H1 (cell line): ENCODE measurements around the gene LRPPRC. TPM values are rescaled to one million over a fixed set of nuclear protein-coding genes. Genes with fewer than 3 reads are reported as not detected.

Experiments used
- CTCF ChIA-PET: fragments of 300-600 bp; sonication (Branson Sonifier 250); formaldehyde crosslinking; loops from one replicate; lab custom pipeline; 2021; ENCODE audit not compliant: partially characterized antibody; lab: Charles Lee
- POLR2A ChIA-PET: fragments of 300-600 bp; sonication (Branson Sonifier 250); formaldehyde crosslinking; loops from one replicate; lab custom pipeline; 2021; ENCODE audit warnings: inconsistent platforms; ENCODE audit not compliant: partially characterized antibody; lab: Charles Lee
- DNase-seq, 2 experiments: peaks; one replicate each; pipeline versions ENCODE4 v3.0.0 to v3.0.0-alpha.2; 2010 to 2022; ENCODE audit warnings: low spot score in 2 of 2, low read depth in 1 of 2, mixed read lengths in 1 of 2
- FAIRE-seq: peaks from 2 replicates; lab custom pipeline; 2011; peaks lifted over from hg19 to GRCh38; lab: Jason Lieb, UNC
- H2AFZ ChIP-seq: 2 replicates; pipeline ENCODE4 v1.8.1; 2012; ENCODE audit warnings: low read length, inconsistent platforms
- H2AK5ac ChIP-seq: 2 replicates; pipeline ENCODE4 v1.6.1; 2013; ENCODE audit warnings: low read depth, low read length
- H2BK120ac ChIP-seq: replicated peaks from 2 replicates; pipeline ENCODE3; 2013; ENCODE audit warnings: low read depth, low read length, inconsistent platforms
- H2BK12ac ChIP-seq: 2 replicates; pipeline ENCODE4 v1.6.1; 2013; ENCODE audit warnings: low read depth, low read length
- H2BK15ac ChIP-seq: 2 replicates; pipeline ENCODE4 v1.6.1; 2013; ENCODE audit warnings: low read length
- H2BK20ac ChIP-seq: 2 replicates; pipeline ENCODE4 v1.6.1; 2013; ENCODE audit warnings: low read length
- H2BK5ac ChIP-seq: 2 replicates; pipeline ENCODE4 v1.6.1; 2013; ENCODE audit warnings: low read depth, low read length
- H3K14ac ChIP-seq: 2 replicates; pipeline ENCODE4 v1.6.1; 2013; ENCODE audit warnings: inconsistent platforms; ENCODE audit not compliant: insufficient read length
- H3K18ac ChIP-seq: 2 replicates; pipeline ENCODE4 v1.6.1; 2013; ENCODE audit warnings: low read length; ENCODE audit errors: extremely low read depth
- H3K23ac ChIP-seq: 2 replicates; pipeline ENCODE4 v1.6.1; 2013; ENCODE audit warnings: inconsistent platforms; ENCODE audit not compliant: insufficient read length
- H3K23me2 ChIP-seq: 2 replicates; pipeline ENCODE4 v1.6.1; 2013; ENCODE audit warnings: low read depth, low read length
- H3K27ac ChIP-seq: 2 replicates; pipeline ENCODE4 v1.6.1; 2011; ENCODE audit warnings: low read depth, low read length, inconsistent platforms
- H3K27me3 ChIP-seq, 4 experiments: replicated peaks in 1 of 4; 1 replicate in 1 of 4; 2 replicates in 3 of 4; pipeline versions ENCODE4 v1.6.1 to v1.8.1; 2011 to 2013; ENCODE audit warnings: low read length in 3 of 4, mild to moderate bottlenecking in 3 of 4, inconsistent platforms in 2 of 4, mixed read lengths in 2 of 4, moderate library complexity in 1 of 4; ENCODE audit not compliant: control insufficient read depth in 3 of 4, insufficient read depth in 3 of 4; ENCODE audit errors: extremely low read depth in 1 of 4
- H3K36me3 ChIP-seq, 4 experiments: 2 replicates each; pipeline versions ENCODE4 v1.6.1 to v1.8.1; 2011 to 2013; ENCODE audit warnings: mild to moderate bottlenecking in 4 of 4, low read length in 3 of 4, moderate library complexity in 2 of 4, control low read depth in 1 of 4, inconsistent platforms in 1 of 4; ENCODE audit not compliant: insufficient read depth in 4 of 4, control insufficient read depth in 2 of 4
- H3K4ac ChIP-seq: replicated peaks from 2 replicates; pipeline ENCODE3; 2013; ENCODE audit warnings: low read length, low read depth, mixed read lengths, inconsistent platforms; ENCODE audit not compliant: insufficient read length
- H3K4me1 ChIP-seq, 4 experiments: replicated peaks in 1 of 4; 1 replicate in 1 of 4; 2 replicates in 3 of 4; pipeline versions ENCODE4 v1.6.1 to v1.8.1; 2011 to 2013; ENCODE audit warnings: low read length in 3 of 4, inconsistent platforms in 2 of 4, mixed read lengths in 1 of 4; ENCODE audit not compliant: insufficient read depth in 4 of 4, control insufficient read depth in 3 of 4
- H3K4me2 ChIP-seq, 2 experiments: 2 replicates each; pipeline versions ENCODE4 v1.6.1 to v1.8.1; 2011 to 2013; ENCODE audit warnings: low read depth in 2 of 2, low read length in 2 of 2, control low read depth in 1 of 2, inconsistent platforms in 1 of 2, mild to moderate bottlenecking in 1 of 2; ENCODE audit not compliant: insufficient read depth in 1 of 2
- H3K4me3 ChIP-seq, 4 experiments: fragments of 200-600, 300-600 bp in 1 of 4; sonication (generic), shearing (Covaris generic), sonication (Bioruptor Twin) in 1 of 4; 2 replicates each; pipeline versions ENCODE4 v1.5.1 to v1.8.1; 2011 to 2016; ENCODE audit warnings: low read length in 4 of 4, low read depth in 3 of 4, control low read depth in 2 of 4, inconsistent platforms in 2 of 4, mild to moderate bottlenecking in 2 of 4, mixed read lengths in 1 of 4, moderate library complexity in 1 of 4; ENCODE audit not compliant: insufficient read depth in 2 of 4; ENCODE audit errors: extremely low read depth in 1 of 4
- H3K56ac ChIP-seq: replicated peaks from 2 replicates; pipeline ENCODE3; 2013; ENCODE audit warnings: low read depth, mild to moderate bottlenecking, mixed read lengths, low read length, inconsistent platforms; ENCODE audit not compliant: insufficient read length
- H3K79me1 ChIP-seq: 2 replicates; pipeline ENCODE4 v1.6.1; 2013; ENCODE audit warnings: low read depth, low read length, control low read depth
- H3K79me2 ChIP-seq, 2 experiments: 2 replicates each; pipeline versions ENCODE4 v1.6.1 to v1.8.1; 2012 to 2013; ENCODE audit warnings: low read length in 2 of 2, mild to moderate bottlenecking in 2 of 2, inconsistent platforms in 1 of 2; ENCODE audit not compliant: insufficient read depth in 2 of 2, control insufficient read depth in 1 of 2
- H3K9ac ChIP-seq, 4 experiments: replicated peaks in 1 of 4; 1 replicate in 1 of 4; 2 replicates in 3 of 4; pipeline versions ENCODE4 v1.6.1 to v1.8.1; 2011 to 2013; ENCODE audit warnings: low read depth in 3 of 4, low read length in 3 of 4, control low read depth in 2 of 4, mild to moderate bottlenecking in 2 of 4, moderate library complexity in 2 of 4, inconsistent platforms in 1 of 4; ENCODE audit errors: extremely low read depth in 1 of 4
- H3K9me3 ChIP-seq, 2 experiments: 2 replicates each; pipeline versions ENCODE4 v1.6.1 to v1.8.1; 2012 to 2013; ENCODE audit warnings: mild to moderate bottlenecking in 2 of 2, moderate library complexity in 2 of 2, control low read depth in 1 of 2, inconsistent platforms in 1 of 2, low read depth in 1 of 2, low read length in 1 of 2, mixed read lengths in 1 of 2; ENCODE audit not compliant: insufficient read depth in 2 of 2
- H4K20me1 ChIP-seq, 2 experiments: replicated peaks in 1 of 2; 2 replicates each; pipeline versions ENCODE3 to v1.8.1; 2011 to 2013; ENCODE audit warnings: inconsistent platforms in 2 of 2, low read length in 2 of 2, mild to moderate bottlenecking in 1 of 2; ENCODE audit not compliant: insufficient read depth in 2 of 2, control insufficient read depth in 1 of 2
- H4K5ac ChIP-seq: 2 replicates; pipeline ENCODE4 v1.6.1; 2013; ENCODE audit warnings: low read length, low read depth, mixed read lengths, inconsistent platforms; ENCODE audit not compliant: insufficient read length
- H4K8ac ChIP-seq: 2 replicates; pipeline ENCODE4 v1.8.0; 2013; ENCODE audit warnings: mild to moderate bottlenecking, moderate library complexity, low read length, inconsistent platforms; ENCODE audit not compliant: insufficient read depth; ENCODE audit errors: extremely low read depth
- H4K91ac ChIP-seq: replicated peaks from 2 replicates; pipeline ENCODE3; 2013; ENCODE audit warnings: low read length, mixed read lengths, inconsistent platforms; ENCODE audit not compliant: insufficient read length
- ASH2L ChIP-seq: fragments of 200-600, 300-600 bp; sonication (generic); IDR thresholded peaks from one replicate; pipeline ENCODE4 v1.7.1; 2017; ENCODE audit warnings: low read length
- CEBPB ChIP-seq: IDR thresholded peaks from 2 replicates; pipeline ENCODE4 v1.6.1; 2012; ENCODE audit warnings: low read depth, low read length
- CHD2 ChIP-seq: IDR thresholded peaks from 2 replicates; pipeline ENCODE4 v1.6.1; 2012; ENCODE audit warnings: low read length, improper control_type of control experiment
- CREB1 ChIP-seq: IDR thresholded peaks from 2 replicates; pipeline ENCODE4 v1.6.1; 2012; ENCODE audit warnings: inconsistent platforms
- CTBP2 ChIP-seq: IDR thresholded peaks from 2 replicates; pipeline ENCODE4 v1.7.0; 2011; ENCODE audit warnings: borderline replicate concordance, mild to moderate bottlenecking, moderate library complexity, mixed read lengths, low read length; ENCODE audit not compliant: insufficient read depth, insufficient read length
- GTF2F1 ChIP-seq: IDR thresholded peaks from 2 replicates; pipeline ENCODE4 v1.6.1; 2012; ENCODE audit warnings: low read depth, low read length, improper control_type of control experiment, borderline replicate concordance
- HDAC6 ChIP-seq: IDR thresholded peaks from one replicate; pipeline ENCODE4 v1.7.1; 2012; ENCODE audit warnings: low read depth, mild to moderate bottlenecking, inconsistent platforms, low read length, moderate library complexity
- SAP30 ChIP-seq: fragments of 300-600 bp; sonication (generic); IDR thresholded peaks from 2 replicates; pipeline ENCODE4 v1.7.1; 2012; ENCODE audit warnings: low read length, moderate library complexity, mild to moderate bottlenecking, inconsistent platforms; ENCODE audit not compliant: insufficient read depth, insufficient replicate concordance
- SP1 ChIP-seq: IDR thresholded peaks from 2 replicates; pipeline ENCODE4 v1.6.1; 2011; ENCODE audit warnings: low read depth, low read length
- TAF1 ChIP-seq: IDR thresholded peaks from 2 replicates; pipeline ENCODE4 v1.6.1; 2011; ENCODE audit warnings: mild to moderate bottlenecking, low read depth, low read length
- TCF12 ChIP-seq: IDR thresholded peaks from 2 replicates; pipeline ENCODE4 v1.6.1; 2011; ENCODE audit warnings: low read depth, mild to moderate bottlenecking, low read length
- WGBS, 2 experiments: shearing (Covaris generic) in 1 of 2; methylation state at CpG; one replicate each; pipeline versions ENCODE4 v1.1.6 to v1.1.7; 2013 to 2015; ENCODE audit warnings: low lambda C conversion rate in 2 of 2, mixed read lengths in 2 of 2, inconsistent platforms in 1 of 2, low coverage in 1 of 2, missing lambda C conversion rate in 1 of 2; ENCODE audit not compliant: insufficient replicate concordance in 2 of 2, insufficient coverage in 1 of 2, insufficient read length in 1 of 2; ENCODE audit errors: extremely low coverage in 1 of 2, missing lambda C conversion rate in 1 of 2; 5-methylcytosine and 5-hydroxymethylcytosine counted together
- polyA plus RNA-seq, 7 experiments: library from polyadenylated mRNA; depleted of rRNA in 3 of 7; stranded (reverse) in 5 of 7; unstranded in 2 of 7; fragments of >200 nt in 5 of 7; fragments of 200-250 nt in 2 of 7; gene quantifications; 1 replicate in 5 of 7; 2 replicates in 1 of 7; 4 replicates in 1 of 7; pipeline versions ENCODE4 v1.2.1 to v1.2.3, GENCODE V29; 2011 to 2013; ENCODE audit warnings: missing spikeins in 2 of 7, mixed read lengths in 2 of 7
- total RNA-seq: library from RNA; stranded (reverse); fragmentation: NEBNext Ultra II Directional; extraction: Animal tissue kit (Norgen Biotek cat#: 25700); gene quantifications from 2 replicates; pipeline ENCODE4 v1.2.1, GENCODE V29; 2021
- TF ChIP-seq, protein P1 (sequence below): IDR thresholded peaks from 2 replicates; pipeline ENCODE4 v1.6.1; 2011; ENCODE audit warnings: low read depth, mild to moderate bottlenecking, low read length; ENCODE audit not compliant: insufficient read depth

Gene LRPPRC
- total and polyA plus RNA-seq, 2 of the 8 experiments (the other 6 are each of a cell fraction or from before 2014, with no cell fraction given), result 43.4 to 167 TPM

DNA sequence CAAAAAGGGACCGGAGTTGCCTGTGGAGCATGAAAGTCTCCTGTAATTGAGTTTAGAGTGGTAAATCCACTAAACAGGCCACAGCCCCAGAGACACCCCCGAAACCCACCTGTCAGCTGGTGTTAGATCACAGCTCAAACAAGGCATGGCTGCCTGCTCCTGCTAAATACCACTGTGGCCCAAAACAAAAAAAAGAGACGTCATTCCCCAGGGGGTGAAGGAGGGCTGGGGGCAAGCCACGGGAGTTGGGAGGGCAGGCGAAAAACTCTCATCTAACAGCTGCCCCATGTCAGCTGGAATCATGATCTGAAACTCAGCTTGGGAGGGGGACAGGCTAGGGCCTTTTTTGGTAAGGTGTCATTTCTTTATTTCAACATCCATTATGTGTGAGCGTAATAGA lies 42.5 kb upstream of the LRPPRC start:
- no peaks in the 10 kb centered on the region for H3K27me3 ChIP-seq
- no peak overlapping the region for H3K4ac ChIP-seq
- H2BK5ac ChIP-seq, result no peak overlapping the region
- H3K56ac ChIP-seq, result no peak overlapping the region
- H2AFZ ChIP-seq, result no peak overlapping the region
- H4K5ac ChIP-seq, result no peak overlapping the region
- H2BK20ac ChIP-seq, result no peak overlapping the region
- H3K14ac ChIP-seq, result no peak overlapping the region
- H3K18ac ChIP-seq, result no peak overlapping the region
- peaks cover 0 to 2% (median 0%) of the 10 kb centered on the region in 4 experiments; a peak in 2 of 7 replicates for H3K4me1 ChIP-seq
- no peak overlapping the region for H2BK15ac ChIP-seq
- no peak overlapping the region for H2BK12ac ChIP-seq
- no peaks in the 10 kb centered on the region for H3K79me2 ChIP-seq
- H2BK120ac ChIP-seq, result no peak overlapping the region
- H3K23ac ChIP-seq, result no peak overlapping the region
- no peak overlapping the region for H3K4me2 ChIP-seq
- no peak for FAIRE-seq
- H3K79me1 ChIP-seq, result no peaks in the 10 kb centered on the region
- TF ChIP-seq CREB1 (no peak), TAF1 (no peak), SP1 (no peak), CTBP2 (no peak), HDAC6 (no peak), GTF2F1 (no peak), ASH2L (no peak), SAP30 (no peak), TCF12 (no peak), CHD2 (no peak), CEBPB (no peak)
- TF ChIP-seq, protein P1, sequence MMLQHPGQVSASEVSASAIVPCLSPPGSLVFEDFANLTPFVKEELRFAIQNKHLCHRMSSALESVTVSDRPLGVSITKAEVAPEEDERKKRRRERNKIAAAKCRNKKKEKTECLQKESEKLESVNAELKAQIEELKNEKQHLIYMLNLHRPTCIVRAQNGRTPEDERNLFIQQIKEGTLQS, result no peak
- H3K36me3 ChIP-seq, result no peaks in the 10 kb centered on the region
- ChIA-PET CTCF (interaction anchor here (0.7 to 2.9 kb wide), 6 partner anchors 14 to 301 kb away, joined by 3 to 6 read pairs (median 3); partner anchors contain the start of gene SLC3A1), POLR2A (no interaction called here)
- H3K9me3 ChIP-seq, result no peaks in the 10 kb centered on the region
- H3K4me3 ChIP-seq, result no peak overlapping the region
- no peak overlapping the region for H3K9ac ChIP-seq
- H3K23me2 ChIP-seq, result no peaks in the 10 kb centered on the region
- no peaks in the 10 kb centered on the region for H4K20me1 ChIP-seq
- H4K91ac ChIP-seq, result no peak overlapping the region
- no peak overlapping the region for H3K27ac ChIP-seq
- no peak overlapping the region for H2AK5ac ChIP-seq
- no peak overlapping the region for H4K8ac ChIP-seq
- DNase-seq, result no peak
- 75% methylated on average over 6 of the region's 6 CpGs; no CpG with 5 or more reads in 1 of the 2 experiments for WGBS, 2 experiments
